Caco-2 (cell line): ENCODE measurements around the gene WNK2. TPM values are rescaled to one million over a fixed set of nuclear protein-coding genes. Genes with fewer than 3 reads are reported as not detected.

Experiments
- BruUV-seq: library from RNA; stranded (reverse); fragments of 400-500 nt; replicated peaks from 2 replicates; lab custom pipeline; 2021; lab: Mats Ljungman, UMichigan
- CTCF ChIA-PET: fragments of 300-600 bp; sonication (Branson Sonifier 250); formaldehyde crosslinking; loops from one replicate; lab custom pipeline; 2022; ENCODE audit warnings: antibody characterized with exemption; lab: Charles Lee
- POLR2A ChIA-PET: fragments of 300-600 bp; sonication (Branson Sonifier 250); formaldehyde crosslinking; loops from one replicate; lab custom pipeline; 2022; ENCODE audit warnings: antibody characterized with exemption; lab: Charles Lee
- DNase-seq, 2 experiments: peaks; one replicate each; pipeline versions ENCODE4 v3.0.0 to v3.0.0-alpha.2; 2020 to 2022
- H3K27me3 ChIP-seq: replicated peaks from 2 replicates; pipeline ENCODE4 v1.6.0; 2011; ENCODE audit warnings: low read length; ENCODE audit not compliant: control insufficient read depth, insufficient read depth
- H3K36me3 ChIP-seq: 2 replicates; pipeline ENCODE4 v1.5.1; 2011; ENCODE audit warnings: low read length; ENCODE audit not compliant: control insufficient read depth, insufficient read depth
- H3K4me1 ChIP-seq: fragments of 250-450 bp; sonication (Bioruptor Pico); 2 replicates; pipeline ENCODE4 v1.5.1; 2020; ENCODE audit warnings: mild to moderate bottlenecking
- H3K4me3 ChIP-seq: 2 replicates; pipeline ENCODE4 v1.5.1; 2011; ENCODE audit warnings: low read depth, mild to moderate bottlenecking, control low read depth, low read length
- H3K9me3 ChIP-seq: fragments of 250-450 bp; sonication (Bioruptor Pico); 2 replicates; pipeline ENCODE4 v1.5.1; 2020; ENCODE audit warnings: mild to moderate bottlenecking, moderate library complexity
- H3K27ac Mint-ChIP-seq: one replicate; pipeline ENCODE4 v1.8.0; 2022; ENCODE audit warnings: mixed read lengths; ENCODE audit not compliant: unreplicated experiment
- H3K27me3 Mint-ChIP-seq: one replicate; pipeline ENCODE4 v1.8.0; 2022; ENCODE audit warnings: mixed read lengths; ENCODE audit not compliant: insufficient read depth, unreplicated experiment
- H3K36me3 Mint-ChIP-seq: one replicate; pipeline ENCODE4 v1.8.0; 2022; ENCODE audit warnings: mild to moderate bottlenecking, mixed read lengths; ENCODE audit not compliant: insufficient read depth, unreplicated experiment
- H3K4me1 Mint-ChIP-seq: one replicate; pipeline ENCODE4 v1.8.0; 2022; ENCODE audit warnings: low read depth, mixed read lengths; ENCODE audit not compliant: unreplicated experiment
- H3K4me3 Mint-ChIP-seq: one replicate; pipeline ENCODE4 v1.8.0; 2022; ENCODE audit warnings: mild to moderate bottlenecking, moderate library complexity, mixed read lengths; ENCODE audit not compliant: unreplicated experiment
- H3K9me3 Mint-ChIP-seq: one replicate; pipeline ENCODE4 v1.8.0; 2022; ENCODE audit warnings: mixed read lengths; ENCODE audit not compliant: unreplicated experiment
- intact Hi-C: fragments of 100-400 bp; cut with micrococcal nuclease; formaldehyde crosslinking; loops from one replicate; pipeline ENCODE4 v1.10.0; 2022; ENCODE audit not compliant: unreplicated experiment
- total RNA-seq: library from RNA; stranded (reverse); gene quantifications from 2 replicates; pipeline ENCODE4 v1.2.3, GENCODE V29; 2022
- TF ChIP-seq, protein P1 (sequence below), 2 experiments: fragments of 200-600 bp in 1 of 2; IDR thresholded peaks; 1 replicate in 1 of 2; 2 replicates in 1 of 2; pipeline versions ENCODE4 v1.5.1 to v1.8.0; 2011 to 2022; ENCODE audit warnings: antibody characterized with exemption in 1 of 2, control low read depth in 1 of 2, inconsistent platforms in 1 of 2, low read depth in 1 of 2, low read length in 1 of 2, mild to moderate bottlenecking in 1 of 2, moderate library complexity in 1 of 2; ENCODE audit not compliant: insufficient read depth in 1 of 2, severe bottlenecking in 1 of 2, unreplicated experiment in 1 of 2

WNK2 gene
- total RNA-seq, 1 experiment from 2014 or later: 21.7 TPM

DNA sequence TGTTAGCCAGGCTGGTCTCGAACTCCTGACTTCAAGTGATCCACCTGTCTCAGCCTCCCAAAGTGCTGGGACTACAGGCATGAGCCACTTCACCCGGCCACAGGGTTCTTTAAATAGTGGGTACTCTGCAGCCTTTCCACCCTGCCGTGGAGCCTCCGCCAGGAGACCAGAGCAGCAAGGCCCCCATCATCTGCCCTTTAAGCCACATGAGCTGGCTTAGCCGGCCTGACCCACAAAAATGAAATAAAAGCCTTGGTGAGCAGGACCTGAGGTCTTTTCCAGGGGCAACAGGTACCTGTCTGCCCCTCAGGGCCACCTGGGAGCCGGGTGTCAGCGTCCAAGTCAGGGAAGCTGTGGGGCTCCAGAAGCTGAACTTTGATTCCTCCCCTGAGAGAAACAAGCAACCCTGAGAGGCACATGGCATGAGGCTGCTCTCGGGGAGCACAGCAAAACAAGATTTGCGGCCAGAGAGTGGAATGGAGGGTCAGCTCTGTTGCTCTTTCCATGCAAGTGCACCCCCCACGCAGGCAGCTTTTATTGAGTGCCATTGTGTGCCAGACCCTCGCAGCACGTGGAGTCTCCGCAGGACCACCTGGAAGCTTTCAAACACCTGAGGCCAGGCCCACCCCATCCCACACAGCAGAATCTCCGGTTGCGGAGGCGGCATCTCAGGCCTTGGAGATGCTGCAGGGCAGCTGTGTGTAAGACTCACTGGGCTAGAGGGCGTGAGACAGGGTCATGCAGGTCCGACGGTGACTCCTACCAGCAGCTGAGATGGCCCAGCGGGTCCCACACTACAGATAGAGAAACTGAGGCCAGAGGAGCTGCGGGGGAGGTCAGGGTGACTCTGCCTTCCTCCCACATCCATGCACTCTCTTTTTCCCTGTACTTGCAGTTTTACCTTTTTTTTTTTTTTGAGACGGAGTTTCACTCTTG is 4.8 kb upstream of the WNK2 start:
- BruUV-seq: no TSS peak
- Histone ChIP-seq H3K36me3 (no peaks in the 10 kb centered on the region), H3K27me3 (no peaks in the 10 kb centered on the region), H3K4me1 (no peaks in the 10 kb centered on the region; the same call in 1 of the 2 replicates), H3K9me3 (no peaks in the 10 kb centered on the region), H3K4me3 (no peak overlapping the region)
- Mint-ChIP-seq H3K36me3 (no peaks in the 10 kb centered on the region), H3K27me3 (no peaks in the 10 kb centered on the region), H3K4me1 (no peaks in the 10 kb centered on the region), H3K27ac (no peak overlapping the region), H3K9me3 (no peaks in the 10 kb centered on the region), H3K4me3 (no peak overlapping the region)
- no peak for DNase-seq
- TF ChIP-seq, protein P1, sequence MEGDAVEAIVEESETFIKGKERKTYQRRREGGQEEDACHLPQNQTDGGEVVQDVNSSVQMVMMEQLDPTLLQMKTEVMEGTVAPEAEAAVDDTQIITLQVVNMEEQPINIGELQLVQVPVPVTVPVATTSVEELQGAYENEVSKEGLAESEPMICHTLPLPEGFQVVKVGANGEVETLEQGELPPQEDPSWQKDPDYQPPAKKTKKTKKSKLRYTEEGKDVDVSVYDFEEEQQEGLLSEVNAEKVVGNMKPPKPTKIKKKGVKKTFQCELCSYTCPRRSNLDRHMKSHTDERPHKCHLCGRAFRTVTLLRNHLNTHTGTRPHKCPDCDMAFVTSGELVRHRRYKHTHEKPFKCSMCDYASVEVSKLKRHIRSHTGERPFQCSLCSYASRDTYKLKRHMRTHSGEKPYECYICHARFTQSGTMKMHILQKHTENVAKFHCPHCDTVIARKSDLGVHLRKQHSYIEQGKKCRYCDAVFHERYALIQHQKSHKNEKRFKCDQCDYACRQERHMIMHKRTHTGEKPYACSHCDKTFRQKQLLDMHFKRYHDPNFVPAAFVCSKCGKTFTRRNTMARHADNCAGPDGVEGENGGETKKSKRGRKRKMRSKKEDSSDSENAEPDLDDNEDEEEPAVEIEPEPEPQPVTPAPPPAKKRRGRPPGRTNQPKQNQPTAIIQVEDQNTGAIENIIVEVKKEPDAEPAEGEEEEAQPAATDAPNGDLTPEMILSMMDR (IDR thresholded peaks at IDR 0.05; ENCODE audit: insufficient read depth in 1 of 2, low read depth in 1 of 2, low read length in 1 of 2, severe bottlenecking in 1 of 2, unreplicated experiment in 1 of 2): no peak
- ChIA-PET CTCF (interaction anchor here (0.8 kb wide), 1 partner anchor 15 kb away, joined by 3 read pairs; no protein-coding TSS in a partner anchor), POLR2A (no interaction called here)
- intact Hi-C loops: no loop called here

DNA sequence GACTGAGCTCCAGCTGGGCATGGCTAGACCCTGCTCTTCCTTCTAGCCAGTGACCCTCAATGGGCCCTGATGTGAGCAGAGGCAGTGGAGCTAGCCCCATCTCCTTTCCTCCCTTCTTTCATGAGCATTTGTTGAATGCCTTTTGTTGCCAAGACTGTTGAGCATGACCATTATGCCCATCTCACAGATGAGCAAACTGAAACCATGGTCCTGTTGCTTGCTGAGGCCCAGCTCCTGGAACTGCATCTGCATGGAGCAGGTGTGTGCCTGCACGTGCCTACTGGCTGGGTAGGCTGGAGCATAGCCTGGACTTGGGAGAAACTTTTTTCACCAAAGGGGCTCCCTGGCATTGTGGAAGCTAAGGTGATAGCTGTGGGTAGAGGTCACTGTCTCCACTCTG is 3.0 kb upstream of the WNK2 start:
- BruUV-seq: no TSS peak
- no peak overlapping the region for H3K4me3 ChIP-seq
- H3K27me3 Mint-ChIP-seq: no peaks in the 10 kb centered on the region
- ChIA-PET POLR2A (no interaction called here), CTCF (no interaction called here)
- H3K9me3 Mint-ChIP-seq: no peaks in the 10 kb centered on the region
- TF ChIP-seq, protein P1 (IDR thresholded peaks at IDR 0.05; ENCODE audit: insufficient read depth in 1 of 2, low read depth in 1 of 2, low read length in 1 of 2, severe bottlenecking in 1 of 2, unreplicated experiment in 1 of 2): no peak
- DNase-seq: no peak
- no peaks in the 10 kb centered on the region for H3K9me3 ChIP-seq
- H3K4me3 Mint-ChIP-seq: no peak overlapping the region
- no peaks in the 10 kb centered on the region; the same call in 1 of the 2 replicates for H3K4me1 ChIP-seq
- no peaks in the 10 kb centered on the region for H3K27me3 ChIP-seq
- H3K27ac Mint-ChIP-seq: no peak overlapping the region
- intact Hi-C loops: no loop called here
- no peaks in the 10 kb centered on the region for H3K36me3 ChIP-seq
- H3K36me3 Mint-ChIP-seq: no peaks in the 10 kb centered on the region
- no peaks in the 10 kb centered on the region for H3K4me1 Mint-ChIP-seq

DNA sequence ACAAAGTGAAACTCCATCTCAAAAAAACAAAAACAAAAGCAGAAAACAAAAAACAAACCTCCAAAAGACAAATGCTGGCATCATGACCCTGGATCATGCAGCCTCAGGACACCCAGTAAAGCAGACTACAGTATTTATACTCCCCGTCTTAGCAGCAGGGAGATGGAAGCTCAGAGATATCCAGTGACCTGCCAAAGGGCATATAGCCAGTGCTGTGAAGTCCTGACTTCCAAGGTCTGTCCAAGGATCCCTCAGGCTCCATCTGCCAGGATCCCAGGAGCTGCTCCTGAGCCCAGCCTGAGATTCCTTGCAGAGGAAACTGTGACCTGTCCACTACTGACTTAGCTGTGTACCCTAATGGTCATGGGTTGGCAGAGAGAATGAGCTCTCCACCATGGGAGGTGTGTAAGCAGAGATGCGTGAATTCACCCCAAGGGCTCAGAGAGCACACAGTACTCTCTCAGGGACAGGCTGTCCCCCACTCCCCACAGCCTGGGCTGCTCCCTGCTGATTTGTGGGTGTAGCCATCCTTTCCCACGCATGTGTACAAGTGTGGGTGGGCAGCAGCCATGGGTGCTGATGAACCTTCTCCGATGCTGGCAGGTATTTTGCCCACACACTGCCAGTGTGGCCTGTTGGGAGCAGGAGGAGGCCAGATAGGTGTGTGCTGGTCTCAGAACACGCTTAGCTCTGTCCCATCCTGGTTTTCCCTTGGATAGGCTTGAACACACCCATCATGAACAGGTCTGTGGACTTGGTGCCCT is 2.1 kb upstream of the WNK2 start:
- Mint-ChIP-seq H3K36me3 (no peaks in the 10 kb centered on the region), H3K9me3 (no peaks in the 10 kb centered on the region), H3K4me3 (no peak overlapping the region), H3K27ac (no peak overlapping the region), H3K27me3 (no peaks in the 10 kb centered on the region), H3K4me1 (no peaks in the 10 kb centered on the region)
- ChIA-PET POLR2A (interaction anchor here (0.6 kb wide), 1 partner anchor 269 kb away, joined by 3 read pairs; no protein-coding TSS in a partner anchor), CTCF (no interaction called here)
- DNase-seq: no peak
- BruUV-seq: no TSS peak
- Histone ChIP-seq H3K4me1 (no peaks in the 10 kb centered on the region; the same call in 1 of the 2 replicates), H3K9me3 (no peaks in the 10 kb centered on the region), H3K27me3 (no peaks in the 10 kb centered on the region), H3K4me3 (no peak overlapping the region), H3K36me3 (no peaks in the 10 kb centered on the region)
- intact Hi-C loops: no loop called here
- TF ChIP-seq, protein P1 (IDR thresholded peaks at IDR 0.05; ENCODE audit: insufficient read depth in 1 of 2, low read depth in 1 of 2, low read length in 1 of 2, severe bottlenecking in 1 of 2, unreplicated experiment in 1 of 2): no peak
